GM12878 (cell line): ENCODE results near the gene THBD. TPM values are rescaled to one million over a fixed set of nuclear protein-coding genes. Genes with fewer than 3 reads are reported as not detected.

Source experiments
- ATAC-seq: fragments of 200-7000 bp; cut with Tn5 transposase; 3 replicates; pipeline ENCODE4 v1.9.1; 2020; ENCODE audit warnings: mild to moderate bottlenecking, moderate library complexity
- BruUV-seq: library from RNA; stranded (reverse); fragments of 400-500 nt; replicated peaks from 2 replicates; lab custom pipeline; 2021; lab: Mats Ljungman, UMichigan
- CTCF ChIA-PET: fragments of 300-600 bp; sonication (Branson Sonifier 250); formaldehyde crosslinking; extraction: SDS; loops from one replicate; lab custom pipeline; 2021; ENCODE audit warnings: inconsistent platforms; lab: Yijun Ruan, JAX
- POLR2A ChIA-PET: fragments of 350-600 bp; formaldehyde crosslinking; extraction: SDS; loops from one replicate; lab custom pipeline; 2021; ENCODE audit warnings: inconsistent platforms; lab: Charles Lee
- RAD21 ChIA-PET: fragments of 300-600 bp; sonication (Branson Sonifier 250); formaldehyde crosslinking; loops from one replicate; lab custom pipeline; 2023; ENCODE audit warnings: antibody characterized with exemption; ENCODE audit not compliant: unreplicated experiment; lab: Charles Lee
- SMC1A ChIA-PET: fragments of 300-600 bp; sonication (Branson Sonifier 250); formaldehyde crosslinking; loops from one replicate; lab custom pipeline; 2023; ENCODE audit not compliant: unreplicated experiment, uncharacterized antibody; lab: Charles Lee
- DNase-seq: peaks from one replicate; pipeline ENCODE4 v3.0.0-alpha.2; 2011; ENCODE audit warnings: low read depth, low spot score
- FAIRE-seq: peaks from 3 replicates; lab custom pipeline; 2011; peaks lifted over from hg19 to GRCh38; lab: Jason Lieb, UNC
- H2AFZ ChIP-seq: 2 replicates; pipeline ENCODE4 v1.6.0; 2011; ENCODE audit warnings: low read depth, low read length, control low read depth; ENCODE audit not compliant: control insufficient read depth
- H3K27ac ChIP-seq: 2 replicates; pipeline ENCODE4 v1.5.1; 2011; ENCODE audit warnings: control low read depth; ENCODE audit not compliant: control insufficient read depth, insufficient read depth
- H3K27me3 ChIP-seq, 2 experiments: replicated peaks in 1 of 2; 2 replicates each; pipeline versions ENCODE4 v1.6.0 to v1.6.1; 2011; ENCODE audit warnings: low read length in 1 of 2; ENCODE audit not compliant: control insufficient read depth in 2 of 2, insufficient read depth in 2 of 2
- H3K36me3 ChIP-seq, 2 experiments: 2 replicates each; pipeline ENCODE4 v1.5.1; 2011; ENCODE audit warnings: low read length in 1 of 2; ENCODE audit not compliant: control insufficient read depth in 2 of 2, insufficient read depth in 2 of 2
- H3K4me1 ChIP-seq: 2 replicates; pipeline ENCODE4 v1.6.1; 2011; ENCODE audit warnings: mild to moderate bottlenecking, low read length, moderate library complexity, mixed read lengths; ENCODE audit not compliant: control insufficient read depth, insufficient read depth
- H3K4me2 ChIP-seq: 2 replicates; pipeline ENCODE4 v1.6.0; 2011; ENCODE audit warnings: control low read depth; ENCODE audit not compliant: control insufficient read depth, insufficient read depth
- H3K4me3 ChIP-seq: fragments of 200-600 bp; sonication (generic); 2 replicates; pipeline ENCODE4 v1.5.1; 2016
- H3K79me2 ChIP-seq: 2 replicates; pipeline ENCODE4 v1.6.0; 2011; ENCODE audit warnings: low read length; ENCODE audit not compliant: control insufficient read depth, insufficient read depth
- H3K9ac ChIP-seq: 2 replicates; pipeline ENCODE4 v1.8.0; 2011; ENCODE audit warnings: low read length, control low read depth, mixed read lengths; ENCODE audit not compliant: control insufficient read depth, insufficient read depth
- H3K9me3 ChIP-seq: replicated peaks from 3 replicates; pipeline ENCODE4 v1.5.1; 2011; ENCODE audit warnings: mild to moderate bottlenecking, low read length; ENCODE audit not compliant: control insufficient read depth, insufficient read depth
- H4K20me1 ChIP-seq: 2 replicates; pipeline ENCODE4 v1.6.0; 2011; ENCODE audit not compliant: control insufficient read depth, insufficient read depth
- BMI1 ChIP-seq: fragments of 450-650 bp; IDR thresholded peaks from 2 replicates; pipeline ENCODE4 v1.6.1; 2016; ENCODE audit warnings: mild to moderate bottlenecking, moderate library complexity, borderline replicate concordance
- E4F1 ChIP-seq: fragments of 450-650 bp; IDR thresholded peaks from 2 replicates; pipeline ENCODE4 v1.6.1; 2018; ENCODE audit warnings: borderline replicate concordance, mild to moderate bottlenecking; ENCODE audit not compliant: partially characterized antibody
- EZH2 ChIP-seq: IDR thresholded peaks from 2 replicates; pipeline ENCODE4 v1.6.1; 2012; ENCODE audit warnings: low read depth, mild to moderate bottlenecking, control low read depth, inconsistent platforms, low read length, borderline replicate concordance; ENCODE audit not compliant: control insufficient read depth
- FOXM1 ChIP-seq: IDR thresholded peaks from 2 replicates; pipeline ENCODE4 v1.6.1; 2012; ENCODE audit warnings: low read depth, mild to moderate bottlenecking, inconsistent platforms, low read length, moderate library complexity
- IRF5 ChIP-seq: fragments of 450-650 bp; IDR thresholded peaks from 2 replicates; pipeline ENCODE4 v1.6.1; 2017; ENCODE audit warnings: borderline replicate concordance
- KAT2A ChIP-seq: conservative IDR thresholded peaks from 2 replicates; pipeline ENCODE4 v1.6.1; 2011; ENCODE audit warnings: low read depth, low read length; ENCODE audit not compliant: control insufficient read depth
- NR2C2 ChIP-seq: IDR thresholded peaks from 2 replicates; pipeline ENCODE4 v1.6.1; 2011; ENCODE audit warnings: borderline replicate concordance, low read depth; ENCODE audit not compliant: control insufficient read depth, insufficient read length
- PAX5 ChIP-seq: IDR thresholded peaks from 2 replicates; pipeline ENCODE4 v1.6.1; 2011; ENCODE audit warnings: low read depth, low read length, borderline replicate concordance
- PAX8 ChIP-seq: fragments of 450-650 bp; IDR thresholded peaks from 2 replicates; pipeline ENCODE4 v1.6.1; 2017; ENCODE audit warnings: mild to moderate bottlenecking, moderate library complexity
- POLR2AphosphoS5 ChIP-seq: IDR thresholded peaks from 2 replicates; pipeline ENCODE4 v1.6.1; 2011; ENCODE audit warnings: mild to moderate bottlenecking, low read length, inconsistent platforms
- SPI1 ChIP-seq: IDR thresholded peaks from 2 replicates; pipeline ENCODE4 v1.6.1; 2011; ENCODE audit warnings: low read depth, mild to moderate bottlenecking, low read length, moderate library complexity, borderline replicate concordance; ENCODE audit not compliant: insufficient read depth
- SREBF1 ChIP-seq: IDR thresholded peaks from 2 replicates; pipeline ENCODE4 v1.6.1; 2012; ENCODE audit warnings: mild to moderate bottlenecking, low read length
- WGBS: methylation state at CpG from one replicate; pipeline ENCODE4 v1.1.6; 2016; ENCODE audit warnings: low lambda C conversion rate; ENCODE audit not compliant: insufficient replicate concordance, insufficient coverage; ENCODE audit errors: missing lambda C conversion rate; 5-methylcytosine and 5-hydroxymethylcytosine counted together
- in situ Hi-C: fragments of 300-500 bp; cut with MboI; formaldehyde crosslinking; loops from 9 replicates; pipeline ENCODE4 v1.14.3; 2018; ENCODE audit warnings: mixed read lengths
- intact Hi-C: fragments of 100-400 bp; cut with micrococcal nuclease; formaldehyde crosslinking; loops from one replicate; pipeline ENCODE4 v1.14.2; 2022; ENCODE audit not compliant: unreplicated experiment
- polyA plus RNA-seq, 11 experiments: library from polyadenylated mRNA; depleted of rRNA in 4 of 11; unstranded in 6 of 11; stranded (reverse) in 5 of 11; fragments of >200 nt; fragmentation: Nextera tagmentation in 4 of 11; fragmentation: Illumina TruSeq in 1 of 11; extraction: Ambion mirVana in 4 of 11; extraction: Trizol in 1 of 11; gene quantifications; 1 replicate in 1 of 11; 2 replicates in 10 of 11; pipeline versions ENCODE4 v1.2.1 to v1.2.3, GENCODE V29; 2011 to 2016; ENCODE audit warnings: inconsistent platforms in 2 of 11, missing spikeins in 2 of 11, low read depth in 1 of 11
- total RNA-seq, 4 experiments: library from RNA; depleted of rRNA in 3 of 4; stranded (reverse); fragments of >200 nt in 3 of 4; fragmentation: Illumina TruSeq in 1 of 4; extraction: Trizol in 1 of 4; gene quantifications; 2 replicates each; pipeline versions ENCODE4 v1.2.1 to v1.2.3, GENCODE V29; 2013 to 2021

THBD gene
- total and polyA plus RNA-seq, 10 of the 15 experiments (the other 5 are each of a cell fraction or from before 2014, with no cell fraction given), result not detected

GRCh38 chr20:23000232-23000947 is 49.1 kb downstream of the THBD start:
- intact Hi-C loops, result no loop called here
- no TSS peak for BruUV-seq
- ChIA-PET CTCF (interaction anchor here (0.5 kb wide), 2 partner anchors 1282 to 1952 kb away, joined by 3 read pairs; no protein-coding TSS in a partner anchor), POLR2A (no interaction called here), SMC1A (no interaction called here), RAD21 (no interaction called here)
- no peaks in the 10 kb centered on the region for H4K20me1 ChIP-seq
- no peak overlapping the region for H3K4me2 ChIP-seq
- no peak for TF ChIP-seq PAX8
- TF ChIP-seq FOXM1, result no peak
- TF ChIP-seq POLR2AphosphoS5, result no peak
- TF ChIP-seq PAX5, result no peak
- TF ChIP-seq SPI1, result no peak
- TF ChIP-seq KAT2A, result no peak
- no peaks in the 10 kb centered on the region; a peak in 1 of 4 replicates for H3K27me3 ChIP-seq
- FAIRE-seq (no peak), DNase-seq (no peak), ATAC-seq (no peak)
- no peak overlapping the region for H2AFZ ChIP-seq
- 29% methylated on average over 6 of the region's 6 CpGs for WGBS
- H3K9ac ChIP-seq, result no peak overlapping the region
- no peaks in the 10 kb centered on the region for H3K9me3 ChIP-seq
- no peak overlapping the region for H3K27ac ChIP-seq
- no peak overlapping the region for H3K4me3 ChIP-seq
- H3K4me1 ChIP-seq, result no peaks in the 10 kb centered on the region
- H3K36me3 ChIP-seq, result no peaks in the 10 kb centered on the region
- in situ Hi-C loops, result no loop called here
- no peaks in the 10 kb centered on the region for H3K79me2 ChIP-seq

GRCh38 chr20:22999756-23000155 is 49.7 kb downstream of the THBD start:
- intact Hi-C loops, result no loop called here
- RAD21 ChIA-PET, result no interaction called here
- no peak for ATAC-seq
- H3K27ac ChIP-seq, result no peak overlapping the region
- H4K20me1 ChIP-seq, result no peaks in the 10 kb centered on the region
- no peak overlapping the region for H3K4me3 ChIP-seq
- WGBS, result 23% methylated on average over 4 of the region's 4 CpGs
- no TSS peak for BruUV-seq
- FAIRE-seq, result peak; percentile 38
- no peaks in the 10 kb centered on the region for H3K4me1 ChIP-seq
- no peak for DNase-seq
- no peak overlapping the region for H3K4me2 ChIP-seq
- no peak overlapping the region for H2AFZ ChIP-seq
- CTCF ChIA-PET, result interaction anchor here (0.5 to 0.9 kb wide), 2 partner anchors 39 to 1281 kb away, joined by 3 read pairs; no protein-coding TSS in a partner anchor
- no peaks in the 10 kb centered on the region for H3K36me3 ChIP-seq
- POLR2A ChIA-PET, result no interaction called here
- in situ Hi-C loops, result no loop called here
- H3K27me3 ChIP-seq, result no peaks in the 10 kb centered on the region; a peak in 1 of 4 replicates
- no peaks in the 10 kb centered on the region for H3K79me2 ChIP-seq
- no peaks in the 10 kb centered on the region for H3K9me3 ChIP-seq
- no peak overlapping the region for H3K9ac ChIP-seq
- SMC1A ChIA-PET, result interaction anchor here (1.4 kb wide), 1 partner anchor 25 kb away, joined by 3 read pairs; no protein-coding TSS in a partner anchor
- TF ChIP-seq NR2C2, result no peak
- TF ChIP-seq IRF5, result no peak
- no peak for TF ChIP-seq SREBF1
- TF ChIP-seq E4F1, result no peak
- TF ChIP-seq EZH2, result no peak
- no peak for TF ChIP-seq BMI1
